ENCODE measurements around the gene RNF13.
"Not testable (repeated sequence)": the region's sequence is repeated elsewhere in the genome, so short reads cannot be mapped to it uniquely, and the experiment has no call there.

The RNF13 gene

DNA sequence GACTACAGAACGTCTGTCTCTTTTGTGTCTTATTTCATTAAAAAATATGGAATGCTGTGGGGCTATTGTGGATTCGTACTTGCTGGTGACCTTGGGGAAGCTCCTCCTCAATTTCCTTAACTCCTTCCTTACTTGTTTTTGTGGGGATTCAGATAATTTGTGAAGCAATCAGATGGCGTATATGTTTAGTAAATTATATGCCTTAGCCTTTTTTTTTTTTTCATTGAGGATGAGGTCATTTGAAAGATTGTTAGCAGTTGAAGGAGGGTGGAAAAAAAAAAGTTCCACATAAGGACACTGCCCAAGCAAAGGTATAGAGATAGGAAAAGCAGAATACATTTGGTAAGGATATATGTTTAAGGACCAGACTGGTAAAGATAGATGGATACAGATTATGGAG lies 3.3 kb downstream of the RNF13 start:
- no peak overlapping the region for H3K27ac ChIP-seq (ENCODE audit: low read length)
- WGBS (ENCODE audit: insufficient coverage, insufficient read length), result no CpG with 5 or more reads among the region's 3 CpGs

DNA sequence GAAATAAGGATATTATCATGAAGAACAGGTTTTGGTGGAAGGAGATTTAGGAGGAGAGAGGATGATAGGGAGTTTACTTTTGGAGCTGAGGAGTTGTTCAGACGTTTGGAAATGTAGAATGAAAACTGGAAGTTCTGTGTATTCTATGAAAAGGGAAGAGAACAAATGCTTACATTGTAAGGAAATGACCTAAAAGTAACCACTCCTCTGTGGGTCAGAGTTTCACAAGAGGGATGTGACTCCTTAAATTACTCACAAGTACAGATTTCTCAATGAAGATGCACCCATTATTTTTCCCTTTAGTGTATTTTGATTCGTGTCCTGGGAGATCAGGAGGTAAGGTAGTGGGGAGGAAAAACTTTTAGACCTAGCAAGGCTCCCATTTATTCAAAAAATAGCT lies 4.0 kb downstream of the RNF13 start:
- 100% methylated on average over 1 of the region's 2 CpGs for WGBS (ENCODE audit: insufficient coverage, insufficient read length)
- Histone ChIP-seq H3K4me1 (ENCODE audit: control insufficient read depth, insufficient read depth, low read length) (no peaks in the 10 kb centered on the region; the same call in 1 of the 2 replicates), H3K27ac (ENCODE audit: low read length) (no peak overlapping the region), H3K36me3 (ENCODE audit: control insufficient read depth, insufficient read depth, low read length) (no peaks in the 10 kb centered on the region), H3K27me3 (ENCODE audit: control insufficient read depth, insufficient read depth, low read length) (no peaks in the 10 kb centered on the region), H3K9me3 (ENCODE audit: control insufficient read depth, insufficient read depth, low read length) (no peaks in the 10 kb centered on the region), H3K4me3 (ENCODE audit: low read length) (no peak overlapping the region)
- no peak for DNase-seq (ENCODE audit: low read depth, low spot score)

More for the DNA sequence above, 3.3 kb downstream of the RNF13 start:
- Histone ChIP-seq H3K27me3 (ENCODE audit: control insufficient read depth, insufficient read depth, low read length) (no peaks in the 10 kb centered on the region), H3K36me3 (ENCODE audit: control insufficient read depth, insufficient read depth, low read length) (no peaks in the 10 kb centered on the region), H3K4me1 (ENCODE audit: control insufficient read depth, insufficient read depth, low read length) (no peaks in the 10 kb centered on the region; the same call in 1 of the 2 replicates), H3K9me3 (ENCODE audit: control insufficient read depth, insufficient read depth, low read length) (no peaks in the 10 kb centered on the region), H3K4me3 (ENCODE audit: low read length) (no peak overlapping the region)
- no peak for DNase-seq (ENCODE audit: low read depth, low spot score)

GRCh38 chr3:149819432-149819831 lies 6.4 kb downstream of the RNF13 start:
- Histone ChIP-seq H3K36me3 (ENCODE audit: control insufficient read depth, insufficient read depth, low read length) (no peaks in the 10 kb centered on the region), H3K4me3 (ENCODE audit: low read length) (no peak overlapping the region), H3K4me1 (ENCODE audit: control insufficient read depth, insufficient read depth, low read length) (no peaks in the 10 kb centered on the region), H3K27ac (ENCODE audit: low read length) (no peak overlapping the region), H3K27me3 (ENCODE audit: control insufficient read depth, insufficient read depth, low read length) (no peaks in the 10 kb centered on the region), H3K9me3 (ENCODE audit: control insufficient read depth, insufficient read depth, low read length) (no peaks in the 10 kb centered on the region)
- WGBS (ENCODE audit: insufficient coverage, insufficient read length), result no CpG with 5 or more reads among the region's 1 CpG
- DNase-seq (ENCODE audit: low read depth, low spot score), result no peak

- Histone ChIP-seq H3K36me3 (ENCODE audit: control insufficient read depth, insufficient read depth, low read length) (no peaks in the 10 kb centered on the region), H3K4me1 (ENCODE audit: control insufficient read depth, insufficient read depth, low read length) (no peaks in the 10 kb centered on the region), H3K4me3 (ENCODE audit: low read length) (no peak overlapping the region), H3K9me3 (ENCODE audit: control insufficient read depth, insufficient read depth, low read length) (no peaks in the 10 kb centered on the region), H3K27me3 (ENCODE audit: control insufficient read depth, insufficient read depth, low read length) (no peaks in the 10 kb centered on the region), H3K27ac (ENCODE audit: low read length) (no peak overlapping the region)
- DNase-seq (ENCODE audit: low read depth, low spot score), result no peak
- WGBS (ENCODE audit: insufficient coverage, insufficient read length), result no CpG with 5 or more reads among the region's 4 CpGs
Observed at GRCh38 chr3:149820183-149820582, 7.2 kb downstream of the RNF13 start.

GRCh38 chr3:149826636-149827035 lies 13.6 kb downstream of the RNF13 start:
- DNase-seq (ENCODE audit: low read depth, low spot score), result no peak
- no CpG with 5 or more reads among the region's 3 CpGs for WGBS (ENCODE audit: insufficient coverage, insufficient read length)
- Histone ChIP-seq H3K4me3 (ENCODE audit: low read length) (no peak overlapping the region), H3K4me1 (ENCODE audit: control insufficient read depth, insufficient read depth, low read length) (no peaks in the 10 kb centered on the region), H3K27ac (ENCODE audit: low read length) (no peak overlapping the region), H3K36me3 (ENCODE audit: control insufficient read depth, insufficient read depth, low read length) (no peaks in the 10 kb centered on the region), H3K9me3 (ENCODE audit: control insufficient read depth, insufficient read depth, low read length) (peaks cover 3% of the 10 kb centered on the region; the same call in 1 of the 2 replicates), H3K27me3 (ENCODE audit: control insufficient read depth, insufficient read depth, low read length) (no peaks in the 10 kb centered on the region)

- WGBS (ENCODE audit: insufficient coverage, insufficient read length), result no CpG with 5 or more reads among the region's 1 CpG
- Histone ChIP-seq H3K27me3 (ENCODE audit: control insufficient read depth, insufficient read depth, low read length) (no peaks in the 10 kb centered on the region), H3K4me3 (ENCODE audit: low read length) (no peak overlapping the region), H3K9me3 (ENCODE audit: control insufficient read depth, insufficient read depth, low read length) (peaks cover 3% of the 10 kb centered on the region; the same call in 1 of the 2 replicates), H3K4me1 (ENCODE audit: control insufficient read depth, insufficient read depth, low read length) (no peaks in the 10 kb centered on the region), H3K36me3 (ENCODE audit: control insufficient read depth, insufficient read depth, low read length) (no peaks in the 10 kb centered on the region), H3K27ac (ENCODE audit: low read length) (no peak overlapping the region)
- DNase-seq (ENCODE audit: low read depth, low spot score), result no peak
Observed at GRCh38 chr3:149828390-149828789, 15.4 kb downstream of the RNF13 start.

GRCh38 chr3:149829631-149830030 lies 16.6 kb downstream of the RNF13 start:
- not testable (repeated sequence) for H3K27me3 ChIP-seq (ENCODE audit: control insufficient read depth, insufficient read depth, low read length); H3K4me3 ChIP-seq (ENCODE audit: low read length); DNase-seq (ENCODE audit: low read depth, low spot score); H3K9me3 ChIP-seq (ENCODE audit: control insufficient read depth, insufficient read depth, low read length); H3K36me3 ChIP-seq (ENCODE audit: control insufficient read depth, insufficient read depth, low read length); H3K4me1 ChIP-seq (ENCODE audit: control insufficient read depth, insufficient read depth, low read length); H3K27ac ChIP-seq (ENCODE audit: low read length)
- WGBS (ENCODE audit: insufficient coverage, insufficient read length), result no CpG with 5 or more reads among the region's 4 CpGs

DNA sequence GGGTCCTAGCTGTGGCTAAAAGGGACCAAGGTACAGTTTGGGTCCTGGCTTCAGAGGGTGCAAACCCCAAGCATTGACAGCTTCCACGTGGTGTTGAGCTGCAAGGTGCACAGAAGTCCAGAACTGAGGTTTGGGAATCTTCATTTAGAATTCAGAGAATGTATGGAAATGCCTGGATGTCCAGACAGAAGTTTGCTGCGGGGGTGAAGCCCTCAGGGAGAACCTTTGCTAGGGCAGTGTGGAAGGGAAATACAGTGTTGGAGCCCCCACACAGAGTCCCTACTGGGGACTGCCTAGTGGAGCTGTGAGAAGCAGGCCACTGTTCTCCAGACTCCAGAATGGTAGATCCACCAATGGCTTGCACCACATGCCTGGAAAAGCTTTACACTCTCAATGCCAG lies 17.9 kb downstream of the RNF13 start:
- Histone ChIP-seq H3K36me3 (ENCODE audit: control insufficient read depth, insufficient read depth, low read length) (no peaks in the 10 kb centered on the region), H3K4me1 (ENCODE audit: control insufficient read depth, insufficient read depth, low read length) (no peaks in the 10 kb centered on the region), H3K9me3 (ENCODE audit: control insufficient read depth, insufficient read depth, low read length) (peaks cover 3% of the 10 kb centered on the region; the same call in 1 of the 2 replicates), H3K4me3 (ENCODE audit: low read length) (no peak overlapping the region), H3K27ac (ENCODE audit: low read length) (no peak overlapping the region), H3K27me3 (ENCODE audit: control insufficient read depth, insufficient read depth, low read length) (no peaks in the 10 kb centered on the region)
- WGBS (ENCODE audit: insufficient coverage, insufficient read length), result no CpG with 5 or more reads among the region's 2 CpGs
- no peak for DNase-seq (ENCODE audit: low read depth, low spot score)

- H3K36me3 ChIP-seq (ENCODE audit: control insufficient read depth, insufficient read depth, low read length), result no peaks in the 10 kb centered on the region
- no peak overlapping the region for H3K27ac ChIP-seq (ENCODE audit: low read length)
- no CpG with 5 or more reads among the region's 4 CpGs for WGBS (ENCODE audit: insufficient coverage, insufficient read length)
- H3K4me3 ChIP-seq (ENCODE audit: low read length), result no peak overlapping the region
- no peaks in the 10 kb centered on the region for H3K4me1 ChIP-seq (ENCODE audit: control insufficient read depth, insufficient read depth, low read length)
- DNase-seq (ENCODE audit: low read depth, low spot score), result no peak
- no peaks in the 10 kb centered on the region for H3K27me3 ChIP-seq (ENCODE audit: control insufficient read depth, insufficient read depth, low read length)
- H3K9me3 ChIP-seq (ENCODE audit: control insufficient read depth, insufficient read depth, low read length), result peaks cover 3% of the 10 kb centered on the region; the same call in 1 of the 2 replicates
Observed at GRCh38 chr3:149831321-149831720, 18.3 kb downstream of the RNF13 start.

- DNase-seq (ENCODE audit: low read depth, low spot score), result no peak
- Histone ChIP-seq H3K4me1 (ENCODE audit: control insufficient read depth, insufficient read depth, low read length) (no peaks in the 10 kb centered on the region), H3K36me3 (ENCODE audit: control insufficient read depth, insufficient read depth, low read length) (no peaks in the 10 kb centered on the region), H3K9me3 (ENCODE audit: control insufficient read depth, insufficient read depth, low read length) (peaks cover 3% of the 10 kb centered on the region; the same call in 1 of the 2 replicates), H3K4me3 (ENCODE audit: low read length) (no peak overlapping the region), H3K27me3 (ENCODE audit: control insufficient read depth, insufficient read depth, low read length) (no peaks in the 10 kb centered on the region), H3K27ac (ENCODE audit: low read length) (no peak overlapping the region)
- no CpG with 5 or more reads among the region's 1 CpG for WGBS (ENCODE audit: insufficient coverage, insufficient read length)
Observed at GRCh38 chr3:149832086-149832485, 19.1 kb downstream of the RNF13 start.

- H3K27me3 ChIP-seq (ENCODE audit: control insufficient read depth, insufficient read depth, low read length), result no peaks in the 10 kb centered on the region
- no CpG with 5 or more reads among the region's 2 CpGs for WGBS (ENCODE audit: insufficient coverage, insufficient read length)
- H3K4me1 ChIP-seq (ENCODE audit: control insufficient read depth, insufficient read depth, low read length), result no peaks in the 10 kb centered on the region
- peaks cover 5% of the 10 kb centered on the region for H3K9me3 ChIP-seq (ENCODE audit: control insufficient read depth, insufficient read depth, low read length)
- H3K36me3 ChIP-seq (ENCODE audit: control insufficient read depth, insufficient read depth, low read length), result no peaks in the 10 kb centered on the region
- H3K27ac ChIP-seq (ENCODE audit: low read length), result no peak overlapping the region
- no peak for DNase-seq (ENCODE audit: low read depth, low spot score)
- H3K4me3 ChIP-seq (ENCODE audit: low read length), result no peak overlapping the region
Observed at GRCh38 chr3:149833241-149833640, 20.2 kb downstream of the RNF13 start.

Data from iPS DF 6.9 (cell line).